Measurements from ENCODE around the gene CREG1.

DNA sequence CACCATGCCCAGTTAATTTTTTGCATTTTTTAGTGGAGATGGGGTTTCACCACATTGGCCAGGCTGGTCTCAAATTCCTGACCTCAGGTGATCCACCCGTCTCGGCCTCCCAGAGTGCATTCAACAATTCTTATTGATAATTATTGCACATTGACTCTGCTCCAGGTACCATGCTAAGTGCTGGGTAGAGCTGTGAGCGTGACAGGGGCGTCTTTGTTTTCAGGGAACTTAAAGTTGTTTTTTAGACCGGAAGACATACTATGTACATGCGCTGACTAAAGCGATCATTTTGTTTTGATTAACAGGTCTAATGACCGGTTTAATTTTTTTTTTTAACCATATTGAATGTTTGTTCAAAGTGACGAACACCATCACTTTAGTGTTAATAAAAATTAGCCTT lies 39.3 kb downstream of the CREG1 start:
- no peak for TF ChIP-seq CTCF (conservative IDR thresholded peaks at IDR 0.05; ENCODE audit: low read depth, low read length)
- TF ChIP-seq EZH2 (IDR thresholded peaks at IDR 0.05; ENCODE audit: low read length, unreplicated experiment): no peak
- TF ChIP-seq EZH2phosphoT487 (IDR thresholded peaks at IDR 0.05; ENCODE audit: borderline replicate concordance, low read length): no peak

All from PC-3 (cell line).